ENCODE results near the gene CLDN1.

The CLDN1 gene

DNA sequence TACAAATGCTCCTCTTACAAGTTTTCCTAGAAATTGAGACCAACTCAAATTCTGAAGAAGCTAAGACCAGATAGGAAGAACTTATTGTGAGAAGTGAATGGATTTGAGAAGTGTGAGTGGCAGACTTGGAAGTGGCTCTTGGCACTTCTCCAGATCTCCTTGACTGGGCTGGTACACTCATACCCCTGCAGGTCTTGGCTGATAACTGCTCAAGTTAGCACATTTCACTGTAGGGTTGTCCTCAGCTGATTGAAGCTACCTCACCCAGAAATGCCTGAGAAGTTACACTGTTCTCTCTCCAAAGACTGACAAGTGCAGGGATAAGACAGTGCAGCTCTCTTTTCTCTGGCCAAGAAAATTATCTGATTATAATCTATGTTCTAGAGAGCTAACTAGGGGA is 16.5 kb upstream of the CLDN1 start:
- no peak overlapping the region for H3K27ac ChIP-seq (ENCODE audit: low read length)
- no peak for DNase-seq
- no peak overlapping the region for H2AFZ ChIP-seq (ENCODE audit: low read length)

DNA sequence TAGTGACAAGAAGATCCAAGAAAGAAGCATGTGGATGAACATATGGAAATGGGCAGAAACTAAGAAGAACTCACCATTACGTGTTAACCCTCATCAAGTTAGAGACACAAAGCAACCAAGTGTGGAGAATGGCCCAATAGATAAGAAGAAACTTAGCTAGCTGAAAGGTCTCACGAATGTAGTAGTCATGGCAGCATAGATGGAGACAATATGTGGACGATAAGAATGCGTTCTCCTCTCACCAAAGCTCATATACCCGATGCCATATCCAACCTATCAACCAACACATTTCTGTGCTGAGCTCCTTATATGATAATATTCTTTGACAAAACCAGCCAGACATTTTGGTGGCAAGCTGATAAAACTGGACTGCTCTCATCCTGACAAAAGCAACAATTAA is 15.1 kb upstream of the CLDN1 start:
- Histone ChIP-seq H3K9me3 (replicated peaks; ENCODE audit: insufficient read depth, low read length) (no peaks in the 10 kb centered on the region), H3K36me3 (replicated peaks; ENCODE audit: insufficient read depth, low read length) (no peaks in the 10 kb centered on the region), H3F3A (ENCODE audit: insufficient read depth, low read length) (no peaks in the 10 kb centered on the region), H3K4me3 (ENCODE audit: low read length) (no peak overlapping the region), H3K27ac (ENCODE audit: low read length) (no peak overlapping the region), H3K9ac (ENCODE audit: low read length) (no peak overlapping the region), H3K9me2 (replicated peaks; ENCODE audit: insufficient read depth, low read length) (no peaks in the 10 kb centered on the region), H4K20me1 (ENCODE audit: insufficient read depth, low read length) (no peaks in the 10 kb centered on the region), H3K79me2 (ENCODE audit: low read length) (no peaks in the 10 kb centered on the region), H2AFZ (ENCODE audit: low read length) (no peak overlapping the region), H3K4me2 (ENCODE audit: low read depth, low read length) (no peak overlapping the region), H3K27me3 (replicated peaks; ENCODE audit: insufficient read depth, low read length) (no peaks in the 10 kb centered on the region), H3K4me1 (ENCODE audit: low read length) (no peaks in the 10 kb centered on the region)
- no peak for DNase-seq
- TF ChIP-seq EZH2phosphoT487 (IDR thresholded peaks at IDR 0.05; ENCODE audit: low read length): no peak
- TF ChIP-seq EZH2 (optimal IDR thresholded peaks at IDR 0.05; ENCODE audit: low read depth, low read length): no peak
- TF ChIP-seq, protein P1, sequence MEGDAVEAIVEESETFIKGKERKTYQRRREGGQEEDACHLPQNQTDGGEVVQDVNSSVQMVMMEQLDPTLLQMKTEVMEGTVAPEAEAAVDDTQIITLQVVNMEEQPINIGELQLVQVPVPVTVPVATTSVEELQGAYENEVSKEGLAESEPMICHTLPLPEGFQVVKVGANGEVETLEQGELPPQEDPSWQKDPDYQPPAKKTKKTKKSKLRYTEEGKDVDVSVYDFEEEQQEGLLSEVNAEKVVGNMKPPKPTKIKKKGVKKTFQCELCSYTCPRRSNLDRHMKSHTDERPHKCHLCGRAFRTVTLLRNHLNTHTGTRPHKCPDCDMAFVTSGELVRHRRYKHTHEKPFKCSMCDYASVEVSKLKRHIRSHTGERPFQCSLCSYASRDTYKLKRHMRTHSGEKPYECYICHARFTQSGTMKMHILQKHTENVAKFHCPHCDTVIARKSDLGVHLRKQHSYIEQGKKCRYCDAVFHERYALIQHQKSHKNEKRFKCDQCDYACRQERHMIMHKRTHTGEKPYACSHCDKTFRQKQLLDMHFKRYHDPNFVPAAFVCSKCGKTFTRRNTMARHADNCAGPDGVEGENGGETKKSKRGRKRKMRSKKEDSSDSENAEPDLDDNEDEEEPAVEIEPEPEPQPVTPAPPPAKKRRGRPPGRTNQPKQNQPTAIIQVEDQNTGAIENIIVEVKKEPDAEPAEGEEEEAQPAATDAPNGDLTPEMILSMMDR (IDR thresholded peaks at IDR 0.05; ENCODE audit: low read length): no peak

More for the DNA sequence above, 16.5 kb upstream of the CLDN1 start:
- Histone ChIP-seq H3K9ac (ENCODE audit: low read length) (no peak overlapping the region), H3K9me3 (replicated peaks; ENCODE audit: insufficient read depth, low read length) (no peaks in the 10 kb centered on the region), H3K27me3 (replicated peaks; ENCODE audit: insufficient read depth, low read length) (no peaks in the 10 kb centered on the region), H3K4me3 (ENCODE audit: low read length) (no peak overlapping the region), H4K20me1 (ENCODE audit: insufficient read depth, low read length) (no peaks in the 10 kb centered on the region), H3K79me2 (ENCODE audit: low read length) (no peaks in the 10 kb centered on the region), H3F3A (ENCODE audit: insufficient read depth, low read length) (no peaks in the 10 kb centered on the region), H3K9me2 (replicated peaks; ENCODE audit: insufficient read depth, low read length) (no peaks in the 10 kb centered on the region), H3K36me3 (replicated peaks; ENCODE audit: insufficient read depth, low read length) (no peaks in the 10 kb centered on the region), H3K4me2 (ENCODE audit: low read depth, low read length) (no peak overlapping the region), H3K4me1 (ENCODE audit: low read length) (no peaks in the 10 kb centered on the region)
- TF ChIP-seq EZH2 (optimal IDR thresholded peaks at IDR 0.05; ENCODE audit: low read depth, low read length) (no peak), EZH2phosphoT487 (IDR thresholded peaks at IDR 0.05; ENCODE audit: low read length) (no peak)
- TF ChIP-seq, protein P1 (IDR thresholded peaks at IDR 0.05; ENCODE audit: low read length): no peak

DNA sequence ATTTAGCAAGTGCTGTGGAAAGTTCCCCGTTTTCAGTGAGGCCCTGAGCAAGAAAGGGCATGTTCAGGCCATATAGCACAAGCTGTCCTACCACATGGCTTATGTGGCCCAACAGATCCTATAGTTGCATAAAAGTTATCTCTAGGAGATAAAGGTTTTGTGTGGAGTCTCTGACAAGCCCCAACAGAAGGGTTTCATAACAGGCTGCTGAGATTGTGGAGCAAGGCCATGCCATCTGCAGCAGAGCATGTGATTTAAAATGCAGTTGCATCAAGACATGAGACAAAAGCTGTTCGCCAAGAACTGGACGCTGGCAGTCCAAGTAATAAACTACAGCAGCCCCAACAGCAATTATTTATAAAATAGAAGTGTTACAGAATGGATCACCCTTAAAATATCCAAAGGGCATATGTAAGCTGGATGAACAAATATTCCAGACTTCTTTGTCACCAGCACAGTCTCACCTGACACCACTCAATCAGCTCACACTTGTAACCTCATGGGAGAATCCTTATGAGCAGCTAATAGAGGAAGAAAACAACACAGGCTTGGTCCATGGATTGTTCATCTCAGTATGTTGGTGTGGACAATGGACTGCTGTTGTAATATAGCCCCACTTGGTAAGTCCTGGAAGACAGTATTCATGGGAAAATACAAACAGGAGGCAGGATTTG is 14.4 kb upstream of the CLDN1 start:
- no peak for DNase-seq
- Histone ChIP-seq H3K9me3 (replicated peaks; ENCODE audit: insufficient read depth, low read length) (no peaks in the 10 kb centered on the region), H3K36me3 (replicated peaks; ENCODE audit: insufficient read depth, low read length) (no peaks in the 10 kb centered on the region), H4K20me1 (ENCODE audit: insufficient read depth, low read length) (no peaks in the 10 kb centered on the region), H3K27me3 (replicated peaks; ENCODE audit: insufficient read depth, low read length) (no peaks in the 10 kb centered on the region), H3K79me2 (ENCODE audit: low read length) (no peaks in the 10 kb centered on the region), H2AFZ (ENCODE audit: low read length) (no peak overlapping the region), H3K4me1 (ENCODE audit: low read length) (no peaks in the 10 kb centered on the region), H3K9me2 (replicated peaks; ENCODE audit: insufficient read depth, low read length) (no peaks in the 10 kb centered on the region), H3K27ac (ENCODE audit: low read length) (no peak overlapping the region), H3K9ac (ENCODE audit: low read length) (no peak overlapping the region), H3K4me3 (ENCODE audit: low read length) (no peak overlapping the region), H3K4me2 (ENCODE audit: low read depth, low read length) (no peak overlapping the region), H3F3A (ENCODE audit: insufficient read depth, low read length) (no peaks in the 10 kb centered on the region)
- TF ChIP-seq EZH2phosphoT487 (IDR thresholded peaks at IDR 0.05; ENCODE audit: low read length) (no peak), EZH2 (optimal IDR thresholded peaks at IDR 0.05; ENCODE audit: low read depth, low read length) (no peak)
- TF ChIP-seq, protein P1 (IDR thresholded peaks at IDR 0.05; ENCODE audit: low read length): no peak

All from MM.1S (cell line).